NB4 (cell line): ENCODE measurements around the gene PRSS53.

Experiments used
- DNase-seq: peaks from one replicate; pipeline ENCODE4 v3.0.0; 2010; ENCODE audit warnings: low read depth
- H3K4me3 ChIP-seq: one replicate; pipeline ENCODE4 v1.5.1; 2011; ENCODE audit warnings: mild to moderate bottlenecking, low read depth, low read length, moderate library complexity
- CTCF ChIP-seq: IDR thresholded peaks from one replicate; pipeline ENCODE4 v1.5.1; 2012; ENCODE audit warnings: low read depth, low read length
- MAX ChIP-seq: IDR thresholded peaks from 2 replicates; pipeline ENCODE4 v1.6.1; 2011; ENCODE audit warnings: low read depth, low read length
- MYC ChIP-seq: IDR thresholded peaks from 2 replicates; pipeline ENCODE4 v1.6.1; 2011; ENCODE audit warnings: low read depth, low read length
- POLR2A ChIP-seq: IDR thresholded peaks from 2 replicates; pipeline ENCODE4 v1.6.1; 2011; ENCODE audit warnings: mild to moderate bottlenecking; ENCODE audit not compliant: insufficient read length; ENCODE audit errors: extremely low read depth

Gene PRSS53

GRCh38 chr16:31063495-31063842 is 25.3 kb downstream of the PRSS53 start:
- DNase-seq: no peak
- no peak for TF ChIP-seq MYC
- no peak for TF ChIP-seq MAX
- TF ChIP-seq CTCF: no peak
- TF ChIP-seq POLR2A: no peak
- no peak overlapping the region for H3K4me3 ChIP-seq

GRCh38 chr16:31061813-31062440 is 26.8 kb downstream of the PRSS53 start:
- no peak for DNase-seq
- H3K4me3 ChIP-seq: no peak overlapping the region
- no peak for TF ChIP-seq MYC

- DNase-seq: no peak
- no peak for TF ChIP-seq CTCF
- TF ChIP-seq MAX: no peak
- no peak for TF ChIP-seq POLR2A
- no peak for TF ChIP-seq MYC
Measured at GRCh38 chr16:31061126-31061812, 27.5 kb downstream of the PRSS53 start.

GRCh38 chr16:31055613-31056012 is 33.1 kb downstream of the PRSS53 start:
- TF ChIP-seq POLR2A (no peak), MAX (no peak), CTCF (no peak)
- H3K4me3 ChIP-seq: no peak overlapping the region
- no peak for DNase-seq

More at GRCh38 chr16:31061126-31061812, 27.5 kb downstream of the PRSS53 start:
- no peak overlapping the region for H3K4me3 ChIP-seq

GRCh38 chr16:31052114-31052513 is 36.6 kb downstream of the PRSS53 start:
- TF ChIP-seq MAX: no peak
- DNase-seq: peak; percentile 67
- no peak overlapping the region for H3K4me3 ChIP-seq

- no peak overlapping the region for H3K4me3 ChIP-seq
- TF ChIP-seq CTCF (no peak), MAX (no peak), POLR2A (no peak), MYC (no peak)
- DNase-seq: no peak
Measured at GRCh38 chr16:31050280-31051030, 38.3 kb downstream of the PRSS53 start.
